A673 (cell line): ENCODE data around the gene KCNIP4. TPM values are rescaled to one million over a fixed set of nuclear protein-coding genes. Genes with fewer than 3 reads are reported as not detected.

Experiments
- BruUV-seq: library from RNA; stranded (reverse); fragments of 400-500 nt; replicated peaks from 2 replicates; lab custom pipeline; 2021; lab: Mats Ljungman, UMichigan
- CTCF ChIA-PET: fragments of 300-600 bp; sonication (Branson Sonifier 250); formaldehyde crosslinking; loops from one replicate; lab custom pipeline; 2022; ENCODE audit warnings: antibody characterized with exemption; lab: Charles Lee
- POLR2A ChIA-PET: fragments of 300-600 bp; sonication (Branson Sonifier 250); formaldehyde crosslinking; loops from one replicate; lab custom pipeline; 2022; ENCODE audit warnings: antibody characterized with exemption; ENCODE audit not compliant: low non-redundant PET; lab: Charles Lee
- DNase-seq: peaks from one replicate; pipeline ENCODE4 v3.0.0-alpha.2; 2015; ENCODE audit warnings: low spot score
- H3K27ac ChIP-seq: fragments of 200-600 bp; sonication (generic); 2 replicates; pipeline ENCODE4 v1.5.1; 2016; ENCODE audit warnings: mixed run types, low read depth, mild to moderate bottlenecking, mixed read lengths, antibody characterized with exemption, low read length; ENCODE audit not compliant: poor library complexity, severe bottlenecking
- H3K27me3 ChIP-seq: fragments of 200-600 bp; sonication (generic); replicated peaks from 2 replicates; pipeline ENCODE4 v1.6.1; 2017; ENCODE audit warnings: mixed run types, low read depth, mild to moderate bottlenecking, mixed read lengths, antibody characterized with exemption, low read length; ENCODE audit not compliant: insufficient read depth, poor library complexity
- H3K36me3 ChIP-seq: fragments of 200-600 bp; sonication (generic); 2 replicates; pipeline ENCODE4 v1.6.1; 2016; ENCODE audit warnings: mixed run types, mild to moderate bottlenecking, mixed read lengths, antibody characterized with exemption, low read length; ENCODE audit not compliant: insufficient read depth, poor library complexity, severe bottlenecking
- H3K4me1 ChIP-seq: fragments of 200-600 bp; sonication (generic); 2 replicates; pipeline ENCODE4 v1.6.1; 2017; ENCODE audit warnings: mixed run types, mild to moderate bottlenecking, mixed read lengths, antibody characterized with exemption, low read length; ENCODE audit not compliant: insufficient read depth, poor library complexity, severe bottlenecking
- H3K4me3 ChIP-seq: fragments of 200-600 bp; sonication (generic); 2 replicates; pipeline ENCODE4 v1.5.1; 2016; ENCODE audit warnings: low read depth, mixed run types, mild to moderate bottlenecking, mixed read lengths, low read length; ENCODE audit not compliant: poor library complexity, severe bottlenecking
- H3K9me3 ChIP-seq: fragments of 200-600 bp; sonication (generic); 2 replicates; pipeline ENCODE4 v1.6.1; 2016; ENCODE audit warnings: mixed run types, low read depth, mild to moderate bottlenecking, mixed read lengths, antibody characterized with exemption, low read length; ENCODE audit not compliant: poor library complexity, severe bottlenecking
- CTCF ChIP-seq: fragments of 300-800, 200-600 bp; sonication (generic); conservative IDR thresholded peaks from 2 replicates; pipeline ENCODE4 v1.5.1; 2017; ENCODE audit warnings: low read depth, mild to moderate bottlenecking, antibody characterized with exemption, low read length, moderate library complexity, mixed read lengths
- EZH2 ChIP-seq: fragments of 200-600 bp; sonication (generic); IDR thresholded peaks from 2 replicates; pipeline ENCODE4 v1.6.1; 2017; ENCODE audit warnings: borderline replicate concordance, low read depth, mild to moderate bottlenecking, mixed read lengths, antibody characterized with exemption, low read length; ENCODE audit not compliant: poor library complexity, severe bottlenecking
- intact Hi-C: fragments of 100-400 bp; cut with micrococcal nuclease; formaldehyde crosslinking; loops from one replicate; pipeline ENCODE4 v1.10.0; 2022; ENCODE audit not compliant: unreplicated experiment
- total RNA-seq: library from RNA; stranded (reverse); gene quantifications from 2 replicates; pipeline ENCODE4 v1.2.3, GENCODE V29; 2021

KCNIP4 gene
- total RNA-seq, 1 experiment from 2014 or later: not detected

GRCh38 chr4:21209860-21210259 is 738.7 kb downstream of the KCNIP4 start:
- no peaks in the 10 kb centered on the region for H3K36me3 ChIP-seq
- ChIA-PET POLR2A (no interaction called here), CTCF (no interaction called here)
- H3K27ac ChIP-seq: no peak overlapping the region
- no peaks in the 10 kb centered on the region for H3K4me1 ChIP-seq
- intact Hi-C loops: no loop called here
- DNase-seq: no peak
- no peak overlapping the region for H3K4me3 ChIP-seq
- BruUV-seq: no TSS peak
- no peaks in the 10 kb centered on the region for H3K9me3 ChIP-seq
- TF ChIP-seq CTCF: no peak
- TF ChIP-seq EZH2: no peak
- no peaks in the 10 kb centered on the region for H3K27me3 ChIP-seq

- intact Hi-C loops: no loop called here
- Histone ChIP-seq H3K9me3 (no peaks in the 10 kb centered on the region), H3K27ac (no peak overlapping the region), H3K4me1 (no peaks in the 10 kb centered on the region), H3K27me3 (no peaks in the 10 kb centered on the region), H3K4me3 (no peak overlapping the region), H3K36me3 (no peaks in the 10 kb centered on the region)
- no TSS peak for BruUV-seq
- ChIA-PET POLR2A (no interaction called here), CTCF (no interaction called here)
- DNase-seq: no peak
- TF ChIP-seq EZH2: no peak
- TF ChIP-seq CTCF: no peak
These were observed 742.6 kb downstream of the KCNIP4 start for GRCh38 chr4:21205821-21206531.

- CTCF ChIA-PET: no interaction called here
- Histone ChIP-seq H3K27me3 (no peaks in the 10 kb centered on the region), H3K36me3 (no peaks in the 10 kb centered on the region), H3K4me1 (no peaks in the 10 kb centered on the region), H3K27ac (no peak overlapping the region), H3K9me3 (no peaks in the 10 kb centered on the region), H3K4me3 (no peak overlapping the region)
- no peak for DNase-seq
- POLR2A ChIA-PET: no interaction called here
- TF ChIP-seq CTCF (no peak), EZH2 (no peak)
- intact Hi-C loops: no loop called here
- BruUV-seq: no TSS peak
These were observed 745.2 kb downstream of the KCNIP4 start for GRCh38 chr4:21203416-21203815.
